ENCODE data around the gene KRTAP5-5. TPM values are rescaled to one million over a fixed set of nuclear protein-coding genes. Genes with fewer than 3 reads are reported as not detected.

Gene KRTAP5-5
- total RNA-seq, 1 experiment from 2014 or later = not detected

- DNase-seq (ENCODE audit: low read depth, low spot score) (no peak), ATAC-seq (peak; percentile 18; the same call in 1 of the 2 replicates)
- Histone ChIP-seq H3K36me3 (ENCODE audit: control insufficient read depth, insufficient read depth, low read length) (no peaks in the 10 kb centered on the region), H3K4me1 (ENCODE audit: control insufficient read depth, insufficient read depth, low read length) (peaks cover 10% of the 10 kb centered on the region; the same call in 1 of the 2 replicates), H3K4me3 (ENCODE audit: low read depth in 2 of 2, low read length in 2 of 2) (no peak overlapping the region), H3K27ac (ENCODE audit: low read length) (no peak overlapping the region), H3K27me3 (ENCODE audit: control insufficient read depth, insufficient read depth, low read length) (peaks cover 10% of the 10 kb centered on the region), H3K9me3 (ENCODE audit: control insufficient read depth, insufficient read depth, low read depth, low read length) (no peaks in the 10 kb centered on the region)
- TF ChIP-seq POLR2AphosphoS5 (IDR thresholded peaks at IDR 0.05; ENCODE audit: low read depth, low read length) = no peak
- TF ChIP-seq, protein P1, sequence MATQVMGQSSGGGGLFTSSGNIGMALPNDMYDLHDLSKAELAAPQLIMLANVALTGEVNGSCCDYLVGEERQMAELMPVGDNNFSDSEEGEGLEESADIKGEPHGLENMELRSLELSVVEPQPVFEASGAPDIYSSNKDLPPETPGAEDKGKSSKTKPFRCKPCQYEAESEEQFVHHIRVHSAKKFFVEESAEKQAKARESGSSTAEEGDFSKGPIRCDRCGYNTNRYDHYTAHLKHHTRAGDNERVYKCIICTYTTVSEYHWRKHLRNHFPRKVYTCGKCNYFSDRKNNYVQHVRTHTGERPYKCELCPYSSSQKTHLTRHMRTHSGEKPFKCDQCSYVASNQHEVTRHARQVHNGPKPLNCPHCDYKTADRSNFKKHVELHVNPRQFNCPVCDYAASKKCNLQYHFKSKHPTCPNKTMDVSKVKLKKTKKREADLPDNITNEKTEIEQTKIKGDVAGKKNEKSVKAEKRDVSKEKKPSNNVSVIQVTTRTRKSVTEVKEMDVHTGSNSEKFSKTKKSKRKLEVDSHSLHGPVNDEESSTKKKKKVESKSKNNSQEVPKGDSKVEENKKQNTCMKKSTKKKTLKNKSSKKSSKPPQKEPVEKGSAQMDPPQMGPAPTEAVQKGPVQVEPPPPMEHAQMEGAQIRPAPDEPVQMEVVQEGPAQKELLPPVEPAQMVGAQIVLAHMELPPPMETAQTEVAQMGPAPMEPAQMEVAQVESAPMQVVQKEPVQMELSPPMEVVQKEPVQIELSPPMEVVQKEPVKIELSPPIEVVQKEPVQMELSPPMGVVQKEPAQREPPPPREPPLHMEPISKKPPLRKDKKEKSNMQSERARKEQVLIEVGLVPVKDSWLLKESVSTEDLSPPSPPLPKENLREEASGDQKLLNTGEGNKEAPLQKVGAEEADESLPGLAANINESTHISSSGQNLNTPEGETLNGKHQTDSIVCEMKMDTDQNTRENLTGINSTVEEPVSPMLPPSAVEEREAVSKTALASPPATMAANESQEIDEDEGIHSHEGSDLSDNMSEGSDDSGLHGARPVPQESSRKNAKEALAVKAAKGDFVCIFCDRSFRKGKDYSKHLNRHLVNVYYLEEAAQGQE (IDR thresholded peaks at IDR 0.05; ENCODE audit: insufficient read depth in 1 of 2, low read depth in 2 of 2, low read length in 1 of 2) = no peak
- TF ChIP-seq TCF7L2 (IDR thresholded peaks at IDR 0.05; ENCODE audit: low read depth, low read length) = no peak
- TF ChIP-seq, protein P2, sequence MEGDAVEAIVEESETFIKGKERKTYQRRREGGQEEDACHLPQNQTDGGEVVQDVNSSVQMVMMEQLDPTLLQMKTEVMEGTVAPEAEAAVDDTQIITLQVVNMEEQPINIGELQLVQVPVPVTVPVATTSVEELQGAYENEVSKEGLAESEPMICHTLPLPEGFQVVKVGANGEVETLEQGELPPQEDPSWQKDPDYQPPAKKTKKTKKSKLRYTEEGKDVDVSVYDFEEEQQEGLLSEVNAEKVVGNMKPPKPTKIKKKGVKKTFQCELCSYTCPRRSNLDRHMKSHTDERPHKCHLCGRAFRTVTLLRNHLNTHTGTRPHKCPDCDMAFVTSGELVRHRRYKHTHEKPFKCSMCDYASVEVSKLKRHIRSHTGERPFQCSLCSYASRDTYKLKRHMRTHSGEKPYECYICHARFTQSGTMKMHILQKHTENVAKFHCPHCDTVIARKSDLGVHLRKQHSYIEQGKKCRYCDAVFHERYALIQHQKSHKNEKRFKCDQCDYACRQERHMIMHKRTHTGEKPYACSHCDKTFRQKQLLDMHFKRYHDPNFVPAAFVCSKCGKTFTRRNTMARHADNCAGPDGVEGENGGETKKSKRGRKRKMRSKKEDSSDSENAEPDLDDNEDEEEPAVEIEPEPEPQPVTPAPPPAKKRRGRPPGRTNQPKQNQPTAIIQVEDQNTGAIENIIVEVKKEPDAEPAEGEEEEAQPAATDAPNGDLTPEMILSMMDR (IDR thresholded peaks at IDR 0.05) = no peak
- TF ChIP-seq SIN3A (IDR thresholded peaks at IDR 0.05; ENCODE audit: borderline replicate concordance, insufficient read depth, low read depth, low read length) = no peak
- CTCF ChIA-PET = interaction anchor here (1.7 kb wide), 1 partner anchor 35 kb away, joined by 8 read pairs; no protein-coding TSS in a partner anchor
- intact Hi-C loops (cut with micrococcal nuclease; ENCODE audit: unreplicated experiment) (no loop called here), in situ Hi-C loops (cut with HindIII; ENCODE audit: low pct_unique_long_range_greater_than_20kb, low sequenced_read_pairs) (loop anchor here (5.0 kb wide), 1 partner anchor 93 kb away; no protein-coding TSS in a partner anchor)
- no TSS peak for BruUV-seq (replicated peaks)
- POLR2A ChIA-PET = no interaction called here
Observed at GRCh38 chr11:1630271-1630670, 696 bp downstream of the KRTAP5-5 start.

GRCh38 chr11:1631066-1631568, 1.5 kb downstream of the KRTAP5-5 start:
- DNase-seq (ENCODE audit: low read depth, low spot score) (no peak), ATAC-seq (no peak)
- TF ChIP-seq SIN3A (IDR thresholded peaks at IDR 0.05; ENCODE audit: borderline replicate concordance, insufficient read depth, low read depth, low read length) (no peak), POLR2AphosphoS5 (IDR thresholded peaks at IDR 0.05; ENCODE audit: low read depth, low read length) (no peak), TCF7L2 (IDR thresholded peaks at IDR 0.05; ENCODE audit: low read depth, low read length) (no peak)
- TF ChIP-seq, protein P2 (IDR thresholded peaks at IDR 0.05) = no peak
- TF ChIP-seq, protein P1 (IDR thresholded peaks at IDR 0.05; ENCODE audit: insufficient read depth in 1 of 2, low read depth in 2 of 2, low read length in 1 of 2) = no peak
- H3K4me1 ChIP-seq (ENCODE audit: control insufficient read depth, insufficient read depth, low read length) = peaks cover 10% of the 10 kb centered on the region; the same call in 1 of the 2 replicates
- H3K27me3 ChIP-seq (ENCODE audit: control insufficient read depth, insufficient read depth, low read length) = peaks cover 9% of the 10 kb centered on the region
- no peak overlapping the region for H3K4me3 ChIP-seq (ENCODE audit: low read depth in 2 of 2, low read length in 2 of 2)
- H3K36me3 ChIP-seq (ENCODE audit: control insufficient read depth, insufficient read depth, low read length) = no peaks in the 10 kb centered on the region
- no peaks in the 10 kb centered on the region for H3K9me3 ChIP-seq (ENCODE audit: control insufficient read depth, insufficient read depth, low read depth, low read length)
- intact Hi-C loops (cut with micrococcal nuclease; ENCODE audit: unreplicated experiment) (no loop called here), in situ Hi-C loops (cut with HindIII; ENCODE audit: low pct_unique_long_range_greater_than_20kb, low sequenced_read_pairs) (loop anchor here (5.0 kb wide), 1 partner anchor 94 kb away; no protein-coding TSS in a partner anchor)
- H3K27ac ChIP-seq (ENCODE audit: low read length) = no peak overlapping the region
- no TSS peak for BruUV-seq (replicated peaks)
- CTCF ChIA-PET = interaction anchor here (0.5 to 1.7 kb wide), 4 partner anchors 10 to 135 kb away, joined by 3 to 8 read pairs (median 4); no protein-coding TSS in a partner anchor
- POLR2A ChIA-PET = no interaction called here

Measured in Panc1 (cell line).